Measurements from ENCODE around the gene FUS. TPM values are rescaled to one million over a fixed set of nuclear protein-coding genes. Genes with fewer than 3 reads are reported as not detected.

Gene FUS
- total and polyA plus RNA-seq, 2 experiments from 2014 or later = 247 to 528 TPM

- TF ChIP-seq ZNF331 (CRISPR knock-in tag; IDR thresholded peaks at IDR 0.05; ENCODE audit: low read depth) = no peak
- no peak for TF ChIP-seq ZNF114 (CRISPR knock-in tag; IDR thresholded peaks at IDR 0.05)
These were observed 33.4 kb downstream of the FUS start (continued) for GRCh38 chr16:31213342-31213741.

- H3F3A ChIP-seq (replicated peaks; ENCODE audit: low read depth) = no peaks in the 10 kb centered on the region
- Mint-ChIP-seq H3K27me3 (ENCODE audit: insufficient read depth, low read depth, poor library complexity) (peaks cover 45% of the 10 kb centered on the region), H3K4me1 (peaks cover 29% of the 10 kb centered on the region), H3K4me3 (peak within 1 kb of the TSS; percentile 75), H3K27ac (no peak within 1 kb of the TSS), H3K36me3 (ENCODE audit: low read depth) (no peaks in the 10 kb centered on the region; the same call in 2 of the 3 replicates), H3K9me3 (no peaks in the 10 kb centered on the region; the same call in 2 of the 3 replicates)
- no peaks in the 10 kb centered on the region for H3K36me3 ChIP-seq (ENCODE audit: insufficient read depth)
- no peak within 1 kb of the TSS for H3K27ac ChIP-seq (ENCODE audit: low read depth)
- ATAC-seq = peak; percentile 63
- H3K9me2 ChIP-seq (ENCODE audit: insufficient read depth) = no peaks in the 10 kb centered on the region
- H3K4me3 ChIP-seq = peak within 1 kb of the TSS; percentile 77
- peaks cover 15% of the 10 kb centered on the region for H3K4me1 ChIP-seq (ENCODE audit: insufficient read depth)
- peak within 1 kb of the TSS; percentile 93 for H3K4me2 ChIP-seq
- no peaks in the 10 kb centered on the region for H3K79me2 ChIP-seq (replicated peaks; ENCODE audit: insufficient read depth)
- H4K20me1 ChIP-seq (replicated peaks; ENCODE audit: insufficient read depth) = no peaks in the 10 kb centered on the region
- H3K27me3 ChIP-seq (ENCODE audit: insufficient read depth) = peaks cover 45% of the 10 kb centered on the region
- peak within 1 kb of the TSS; percentile 86 for H2AFZ ChIP-seq
- DNase-seq (ENCODE audit: low spot score) = no peak
- TF ChIP-seq NANOG (IDR thresholded peaks at IDR 0.05; ENCODE audit: borderline replicate concordance) (no peak), CREB1 (CRISPR knock-in tag; IDR thresholded peaks at IDR 0.05; ENCODE audit: low read depth) (no peak), REST (IDR thresholded peaks at IDR 0.05; ENCODE audit: unreplicated experiment) (no peak), STAT1 (IDR thresholded peaks at IDR 0.05; ENCODE audit: unreplicated experiment) (no peak), JUNB (IDR thresholded peaks at IDR 0.05; ENCODE audit: unreplicated experiment) (no peak), POLR2AphosphoS5 (IDR thresholded peaks at IDR 0.05; ENCODE audit: low read depth) (no peak), ZNF331 (CRISPR knock-in tag; IDR thresholded peaks at IDR 0.05; ENCODE audit: low read depth) (no peak), EZH2 (IDR thresholded peaks at IDR 0.05; ENCODE audit: low read depth, unreplicated experiment) (no peak), EZH2phosphoT487 (IDR thresholded peaks at IDR 0.05; ENCODE audit: unreplicated experiment) (no peak)
- TF ChIP-seq, protein P1, sequence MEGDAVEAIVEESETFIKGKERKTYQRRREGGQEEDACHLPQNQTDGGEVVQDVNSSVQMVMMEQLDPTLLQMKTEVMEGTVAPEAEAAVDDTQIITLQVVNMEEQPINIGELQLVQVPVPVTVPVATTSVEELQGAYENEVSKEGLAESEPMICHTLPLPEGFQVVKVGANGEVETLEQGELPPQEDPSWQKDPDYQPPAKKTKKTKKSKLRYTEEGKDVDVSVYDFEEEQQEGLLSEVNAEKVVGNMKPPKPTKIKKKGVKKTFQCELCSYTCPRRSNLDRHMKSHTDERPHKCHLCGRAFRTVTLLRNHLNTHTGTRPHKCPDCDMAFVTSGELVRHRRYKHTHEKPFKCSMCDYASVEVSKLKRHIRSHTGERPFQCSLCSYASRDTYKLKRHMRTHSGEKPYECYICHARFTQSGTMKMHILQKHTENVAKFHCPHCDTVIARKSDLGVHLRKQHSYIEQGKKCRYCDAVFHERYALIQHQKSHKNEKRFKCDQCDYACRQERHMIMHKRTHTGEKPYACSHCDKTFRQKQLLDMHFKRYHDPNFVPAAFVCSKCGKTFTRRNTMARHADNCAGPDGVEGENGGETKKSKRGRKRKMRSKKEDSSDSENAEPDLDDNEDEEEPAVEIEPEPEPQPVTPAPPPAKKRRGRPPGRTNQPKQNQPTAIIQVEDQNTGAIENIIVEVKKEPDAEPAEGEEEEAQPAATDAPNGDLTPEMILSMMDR (conservative IDR thresholded peaks at IDR 0.05; ENCODE audit: low read depth in 2 of 2) = no peak
- TF ChIP-seq, protein P2, sequence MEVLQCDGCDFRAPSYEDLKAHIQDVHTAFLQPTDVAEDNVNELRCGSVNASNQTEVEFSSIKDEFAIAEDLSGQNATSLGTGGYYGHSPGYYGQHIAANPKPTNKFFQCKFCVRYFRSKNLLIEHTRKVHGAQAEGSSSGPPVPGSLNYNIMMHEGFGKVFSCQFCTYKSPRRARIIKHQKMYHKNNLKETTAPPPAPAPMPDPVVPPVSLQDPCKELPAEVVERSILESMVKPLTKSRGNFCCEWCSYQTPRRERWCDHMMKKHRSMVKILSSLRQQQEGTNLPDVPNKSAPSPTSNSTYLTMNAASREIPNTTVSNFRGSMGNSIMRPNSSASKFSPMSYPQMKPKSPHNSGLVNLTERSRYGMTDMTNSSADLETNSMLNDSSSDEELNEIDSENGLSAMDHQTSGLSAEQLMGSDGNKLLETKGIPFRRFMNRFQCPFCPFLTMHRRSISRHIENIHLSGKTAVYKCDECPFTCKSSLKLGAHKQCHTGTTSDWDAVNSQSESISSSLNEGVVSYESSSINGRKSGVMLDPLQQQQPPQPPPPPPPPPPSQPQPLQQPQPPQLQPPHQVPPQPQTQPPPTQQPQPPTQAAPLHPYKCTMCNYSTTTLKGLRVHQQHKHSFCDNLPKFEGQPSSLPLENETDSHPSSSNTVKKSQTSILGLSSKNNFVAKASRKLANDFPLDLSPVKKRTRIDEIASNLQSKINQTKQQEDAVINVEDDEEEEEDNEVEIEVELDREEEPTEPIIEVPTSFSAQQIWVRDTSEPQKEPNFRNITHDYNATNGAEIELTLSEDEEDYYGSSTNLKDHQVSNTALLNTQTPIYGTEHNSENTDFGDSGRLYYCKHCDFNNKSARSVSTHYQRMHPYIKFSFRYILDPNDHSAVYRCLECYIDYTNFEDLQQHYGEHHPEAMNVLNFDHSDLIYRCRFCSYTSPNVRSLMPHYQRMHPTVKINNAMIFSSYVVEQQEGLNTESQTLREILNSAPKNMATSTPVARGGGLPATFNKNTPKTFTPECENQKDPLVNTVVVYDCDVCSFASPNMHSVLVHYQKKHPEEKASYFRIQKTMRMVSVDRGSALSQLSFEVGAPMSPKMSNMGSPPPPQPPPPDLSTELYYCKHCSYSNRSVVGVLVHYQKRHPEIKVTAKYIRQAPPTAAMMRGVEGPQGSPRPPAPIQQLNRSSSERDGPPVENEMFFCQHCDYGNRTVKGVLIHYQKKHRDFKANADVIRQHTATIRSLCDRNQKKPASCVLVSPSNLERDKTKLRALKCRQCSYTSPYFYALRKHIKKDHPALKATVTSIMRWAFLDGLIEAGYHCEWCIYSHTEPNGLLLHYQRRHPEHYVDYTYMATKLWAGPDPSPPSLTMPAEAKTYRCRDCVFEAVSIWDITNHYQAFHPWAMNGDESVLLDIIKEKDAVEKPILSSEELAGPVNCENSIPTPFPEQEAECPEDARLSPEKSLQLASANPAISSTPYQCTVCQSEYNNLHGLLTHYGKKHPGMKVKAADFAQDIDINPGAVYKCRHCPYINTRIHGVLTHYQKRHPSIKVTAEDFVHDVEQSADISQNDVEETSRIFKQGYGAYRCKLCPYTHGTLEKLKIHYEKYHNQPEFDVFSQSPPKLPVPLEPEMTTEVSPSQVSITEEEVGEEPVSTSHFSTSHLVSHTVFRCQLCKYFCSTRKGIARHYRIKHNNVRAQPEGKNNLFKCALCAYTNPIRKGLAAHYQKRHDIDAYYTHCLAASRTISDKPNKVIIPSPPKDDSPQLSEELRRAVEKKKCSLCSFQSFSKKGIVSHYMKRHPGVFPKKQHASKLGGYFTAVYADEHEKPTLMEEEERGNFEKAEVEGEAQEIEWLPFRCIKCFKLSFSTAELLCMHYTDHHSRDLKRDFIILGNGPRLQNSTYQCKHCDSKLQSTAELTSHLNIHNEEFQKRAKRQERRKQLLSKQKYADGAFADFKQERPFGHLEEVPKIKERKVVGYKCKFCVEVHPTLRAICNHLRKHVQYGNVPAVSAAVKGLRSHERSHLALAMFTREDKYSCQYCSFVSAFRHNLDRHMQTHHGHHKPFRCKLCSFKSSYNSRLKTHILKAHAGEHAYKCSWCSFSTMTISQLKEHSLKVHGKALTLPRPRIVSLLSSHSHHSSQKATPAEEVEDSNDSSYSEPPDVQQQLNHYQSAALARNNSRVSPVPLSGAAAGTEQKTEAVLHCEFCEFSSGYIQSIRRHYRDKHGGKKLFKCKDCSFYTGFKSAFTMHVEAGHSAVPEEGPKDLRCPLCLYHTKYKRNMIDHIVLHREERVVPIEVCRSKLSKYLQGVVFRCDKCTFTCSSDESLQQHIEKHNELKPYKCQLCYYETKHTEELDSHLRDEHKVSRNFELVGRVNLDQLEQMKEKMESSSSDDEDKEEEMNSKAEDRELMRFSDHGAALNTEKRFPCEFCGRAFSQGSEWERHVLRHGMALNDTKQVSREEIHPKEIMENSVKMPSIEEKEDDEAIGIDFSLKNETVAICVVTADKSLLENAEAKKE (CRISPR knock-in tag; IDR thresholded peaks at IDR 0.05) = no peak
These were observed 34.2 kb downstream of the FUS start, which contains the start of gene TRIM72 for GRCh38 chr16:31213877-31214707. TRIM72 (plus strand) TSS chr16:31214119; CDS start chr16:31214739, 620 bp downstream.
